ENCODE results near the gene ZC3H13.

ZC3H13 gene

DNA sequence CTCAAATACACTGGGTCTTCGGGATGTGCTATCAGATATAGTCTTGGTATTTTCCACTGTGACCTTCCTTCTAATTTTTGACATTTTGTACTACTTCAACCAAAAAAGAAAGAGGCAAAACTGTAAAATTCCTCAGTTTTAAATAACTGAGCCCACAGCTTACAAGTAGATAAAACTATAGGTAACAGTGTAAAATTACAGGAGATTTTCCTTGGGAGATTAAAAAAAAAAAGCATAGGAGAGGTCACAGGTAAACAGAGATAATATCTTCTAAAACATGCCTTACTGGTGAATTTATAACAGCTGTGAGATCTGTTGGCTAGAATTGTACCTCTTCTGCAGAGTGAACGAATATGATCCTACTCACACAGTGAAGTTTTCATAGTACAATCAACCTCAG is 7.1 kb downstream of the ZC3H13 start:
- TF ChIP-seq, protein P1, sequence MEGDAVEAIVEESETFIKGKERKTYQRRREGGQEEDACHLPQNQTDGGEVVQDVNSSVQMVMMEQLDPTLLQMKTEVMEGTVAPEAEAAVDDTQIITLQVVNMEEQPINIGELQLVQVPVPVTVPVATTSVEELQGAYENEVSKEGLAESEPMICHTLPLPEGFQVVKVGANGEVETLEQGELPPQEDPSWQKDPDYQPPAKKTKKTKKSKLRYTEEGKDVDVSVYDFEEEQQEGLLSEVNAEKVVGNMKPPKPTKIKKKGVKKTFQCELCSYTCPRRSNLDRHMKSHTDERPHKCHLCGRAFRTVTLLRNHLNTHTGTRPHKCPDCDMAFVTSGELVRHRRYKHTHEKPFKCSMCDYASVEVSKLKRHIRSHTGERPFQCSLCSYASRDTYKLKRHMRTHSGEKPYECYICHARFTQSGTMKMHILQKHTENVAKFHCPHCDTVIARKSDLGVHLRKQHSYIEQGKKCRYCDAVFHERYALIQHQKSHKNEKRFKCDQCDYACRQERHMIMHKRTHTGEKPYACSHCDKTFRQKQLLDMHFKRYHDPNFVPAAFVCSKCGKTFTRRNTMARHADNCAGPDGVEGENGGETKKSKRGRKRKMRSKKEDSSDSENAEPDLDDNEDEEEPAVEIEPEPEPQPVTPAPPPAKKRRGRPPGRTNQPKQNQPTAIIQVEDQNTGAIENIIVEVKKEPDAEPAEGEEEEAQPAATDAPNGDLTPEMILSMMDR (IDR thresholded peaks at IDR 0.05; ENCODE audit: low read depth, low read length), result no peak
- H3K36me3 ChIP-seq, result peaks cover 9% of the 10 kb centered on the region; the same call in 1 of the 2 replicates
- H3K4me3 ChIP-seq (ENCODE audit: low read depth, low read length), result no peak overlapping the region

DNA sequence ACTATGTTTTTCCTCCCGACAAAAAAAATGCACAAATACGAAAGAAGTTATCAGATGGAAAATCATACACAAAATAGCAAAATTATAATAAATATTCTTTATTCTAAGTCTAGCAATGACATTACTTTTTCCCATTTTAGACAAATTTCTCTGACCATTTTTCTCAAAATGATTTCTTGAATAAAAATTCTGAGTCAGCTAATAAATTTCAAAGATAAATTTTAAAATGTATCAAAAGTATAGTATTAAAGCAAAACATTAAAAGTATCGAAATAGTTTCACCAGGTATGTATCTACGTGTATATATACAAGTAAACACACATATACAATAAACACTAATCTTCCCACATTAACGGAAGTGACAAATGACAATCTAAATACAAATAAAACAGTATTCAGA is 8.9 kb downstream of the ZC3H13 start:
- H3K27me3 ChIP-seq, result no peaks in the 10 kb centered on the region
- no peak for DNase-seq
- TF ChIP-seq, protein P1 (IDR thresholded peaks at IDR 0.05; ENCODE audit: low read depth, low read length), result no peak
- H3K4me3 ChIP-seq (ENCODE audit: low read depth, low read length), result no peak overlapping the region
- peaks cover 15% of the 10 kb centered on the region for H3K36me3 ChIP-seq
- no peaks in the 10 kb centered on the region for H3K9me3 ChIP-seq
- peaks cover 3% of the 10 kb centered on the region; the same call in 1 of the 2 replicates for H3K4me1 ChIP-seq

More for the DNA sequence above, 7.1 kb downstream of the ZC3H13 start:
- no peaks in the 10 kb centered on the region for H3K27me3 ChIP-seq
- H3K4me1 ChIP-seq, result peaks cover 3% of the 10 kb centered on the region; the same call in 1 of the 2 replicates
- no peaks in the 10 kb centered on the region for H3K9me3 ChIP-seq
- no peak for DNase-seq

DNA sequence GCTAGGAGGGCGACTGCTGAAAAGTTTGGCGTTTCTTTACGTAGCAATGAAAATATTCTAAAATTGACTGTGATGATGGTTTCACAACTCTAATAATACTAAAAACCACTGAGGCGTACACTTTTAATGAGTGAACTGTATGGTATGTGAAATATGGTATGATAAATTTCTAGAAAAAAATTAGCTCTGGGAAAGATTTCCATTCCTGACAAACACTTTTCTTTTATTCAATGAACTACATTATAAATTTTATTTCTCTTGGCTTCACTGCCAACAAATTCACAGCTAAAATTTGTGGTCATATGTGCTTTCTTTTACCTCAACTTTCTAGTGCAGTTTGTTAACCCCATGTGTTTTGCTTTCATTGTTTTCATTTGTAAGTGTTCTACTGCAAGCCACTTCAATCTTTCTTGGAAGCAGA is 11.1 kb downstream of the ZC3H13 start:
- TF ChIP-seq, protein P1 (IDR thresholded peaks at IDR 0.05; ENCODE audit: low read depth, low read length), result no peak
- H3K27me3 ChIP-seq, result no peaks in the 10 kb centered on the region
- no peak for DNase-seq
- no peak overlapping the region for H3K4me3 ChIP-seq (ENCODE audit: low read depth, low read length)
- H3K9me3 ChIP-seq, result no peaks in the 10 kb centered on the region
- peaks cover 21% of the 10 kb centered on the region for H3K36me3 ChIP-seq
- H3K4me1 ChIP-seq, result no peaks in the 10 kb centered on the region

DNA sequence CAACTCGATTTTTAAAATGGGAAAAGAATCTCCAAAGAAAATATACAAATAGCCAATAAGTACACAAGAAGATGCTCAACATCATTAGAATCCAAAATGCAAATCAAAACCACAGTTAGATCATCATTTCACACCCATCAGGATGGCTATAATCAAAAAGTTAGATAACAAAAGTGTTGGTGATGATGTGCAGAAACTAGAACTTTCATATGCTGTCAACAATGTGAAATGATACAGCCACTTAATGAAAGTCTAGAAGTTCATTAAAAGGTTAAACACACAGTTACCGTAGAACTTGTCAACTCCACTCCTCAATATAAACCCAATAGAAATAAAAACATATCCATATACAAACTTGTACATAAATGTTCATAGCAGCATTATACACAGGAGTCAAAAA is 11.8 kb downstream of the ZC3H13 start:
- DNase-seq, result no peak
- TF ChIP-seq, protein P1 (IDR thresholded peaks at IDR 0.05; ENCODE audit: low read depth, low read length), result no peak

DNA sequence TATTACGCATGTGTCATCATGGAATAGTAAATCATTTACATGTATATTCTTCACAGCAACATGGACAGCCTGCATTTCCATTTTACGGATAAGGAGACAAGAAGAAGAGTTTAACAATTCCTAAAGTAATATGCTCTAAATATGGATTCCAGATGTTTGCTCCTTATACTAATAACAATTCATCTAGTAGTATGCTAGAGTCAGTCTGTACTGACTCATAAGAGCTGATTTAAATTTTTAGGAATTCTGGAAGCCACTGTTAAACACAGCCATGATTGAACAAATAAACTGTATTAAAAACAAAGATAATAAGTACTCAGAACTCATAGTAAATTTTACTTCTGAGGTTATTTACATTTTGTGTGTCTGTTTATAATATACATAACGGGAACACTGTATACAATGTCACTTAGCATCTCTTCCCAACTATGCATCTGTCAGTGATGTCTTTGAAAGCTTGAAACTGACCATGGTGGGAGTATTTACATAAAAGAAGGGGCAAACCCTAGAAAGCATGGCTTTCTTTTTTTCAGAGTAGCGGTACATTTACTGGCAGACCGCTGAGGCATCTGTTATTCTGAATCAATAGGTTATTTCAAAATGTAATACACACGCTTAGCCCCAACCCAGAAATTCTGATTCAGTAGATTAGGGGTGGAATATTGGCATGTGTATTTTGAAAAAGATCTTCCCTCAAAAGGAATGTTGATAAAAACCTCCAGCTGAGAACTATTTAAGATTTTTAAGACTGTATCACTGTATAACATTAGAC is 12.9 kb downstream of the ZC3H13 start:
- no peak overlapping the region for H3K4me3 ChIP-seq (ENCODE audit: low read depth, low read length)
- H3K9me3 ChIP-seq, result no peaks in the 10 kb centered on the region
- peaks cover 24% of the 10 kb centered on the region for H3K36me3 ChIP-seq
- no peaks in the 10 kb centered on the region for H3K27me3 ChIP-seq
- no peaks in the 10 kb centered on the region for H3K4me1 ChIP-seq
- TF ChIP-seq, protein P1 (IDR thresholded peaks at IDR 0.05; ENCODE audit: low read depth, low read length), result no peak
- DNase-seq, result no peak

More for the DNA sequence above, 11.8 kb downstream of the ZC3H13 start:
- no peaks in the 10 kb centered on the region for H3K4me1 ChIP-seq
- no peaks in the 10 kb centered on the region for H3K27me3 ChIP-seq
- H3K4me3 ChIP-seq (ENCODE audit: low read depth, low read length), result no peak overlapping the region
- H3K36me3 ChIP-seq, result peaks cover 21% of the 10 kb centered on the region
- H3K9me3 ChIP-seq, result no peaks in the 10 kb centered on the region

DNA sequence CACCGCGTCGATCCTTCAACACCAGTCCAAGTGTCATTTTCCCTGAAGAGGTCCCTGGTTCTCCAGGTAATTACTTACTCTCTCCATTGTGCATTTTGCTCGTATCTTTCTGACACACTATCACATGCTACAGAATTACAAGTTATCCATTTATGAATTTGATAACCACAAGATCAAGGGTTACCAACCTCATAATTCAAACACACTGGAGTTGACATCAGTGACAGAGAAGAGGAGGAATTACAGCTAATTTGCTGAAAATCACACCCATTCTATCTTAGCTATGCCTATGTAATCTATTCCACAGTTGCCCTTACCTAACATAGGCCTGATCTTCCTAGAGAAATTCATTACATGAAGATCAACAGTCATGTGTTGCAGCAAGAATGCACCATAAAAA is 14.2 kb downstream of the ZC3H13 start:
- H3K9me3 ChIP-seq, result no peaks in the 10 kb centered on the region
- no peak overlapping the region for H3K4me3 ChIP-seq (ENCODE audit: low read depth, low read length)
- H3K4me1 ChIP-seq, result no peaks in the 10 kb centered on the region
- peaks cover 24% of the 10 kb centered on the region for H3K36me3 ChIP-seq
- TF ChIP-seq, protein P1 (IDR thresholded peaks at IDR 0.05; ENCODE audit: low read depth, low read length), result no peak
- no peak for DNase-seq
- H3K27me3 ChIP-seq, result no peaks in the 10 kb centered on the region

Data from BE2C (cell line).